Stimulated activated CD8-positive, alpha-beta memory T cell treated with anti-CD3 and anti-CD28 coated beads, Interleukin-15, amount 100 ng/mL, for 48 hours (primary cell): ENCODE data around the gene MYL5.
"Not testable (repeated sequence)": the region's sequence is repeated elsewhere in the genome, so short reads cannot be mapped to it uniquely, and the experiment has no call there.

Experiments
- DNase-seq, 2 donors: peaks; one replicate each; pipeline ENCODE4 v3.0.0-alpha.2; 2020; ENCODE audit warnings: low read depth in 2 of 2

The MYL5 gene

GRCh38 chr4:635851-636627 is 38.3 kb upstream of the MYL5 start:
- no peak for DNase-seq

GRCh38 chr4:636628-637159 is 37.6 kb upstream of the MYL5 start:
- no peak for DNase-seq

GRCh38 chr4:637536-638280 is 36.6 kb upstream of the MYL5 start:
- DNase-seq: no peak

GRCh38 chr4:642366-642765 is 32.0 kb upstream of the MYL5 start:
- not testable (repeated sequence) for DNase-seq

- no peak for DNase-seq
Observed at GRCh38 chr4:646460-646859, 27.9 kb upstream of the MYL5 start.

GRCh38 chr4:647481-647880 is 26.9 kb upstream of the MYL5 start:
- DNase-seq: no peak

- DNase-seq: no peak
Observed at GRCh38 chr4:648579-649292, 25.6 kb upstream of the MYL5 start.

- DNase-seq: no peak
Observed at GRCh38 chr4:649293-649625, 25.1 kb upstream of the MYL5 start.

GRCh38 chr4:649751-650310 is 24.5 kb upstream of the MYL5 start:
- no peak for DNase-seq

- no peak for DNase-seq
Observed at GRCh38 chr4:650461-650860, 23.9 kb upstream of the MYL5 start.

- no peak for DNase-seq
Observed at GRCh38 chr4:650951-651883, 23.1 kb upstream of the MYL5 start.

- no peak for DNase-seq
Observed at GRCh38 chr4:651884-652642, 22.3 kb upstream of the MYL5 start.

GRCh38 chr4:653080-653821 is 21.1 kb upstream of the MYL5 start:
- no peak for DNase-seq

GRCh38 chr4:653831-654502 is 20.4 kb upstream of the MYL5 start:
- DNase-seq: no peak

GRCh38 chr4:654503-654845 is 19.9 kb upstream of the MYL5 start:
- DNase-seq: no peak

GRCh38 chr4:654871-655463 is 19.4 kb upstream of the MYL5 start:
- DNase-seq: no peak

GRCh38 chr4:655464-656151 is 18.7 kb upstream of the MYL5 start:
- no peak for DNase-seq
